Articular chondrocyte of knee joint (primary cell): ENCODE results near the gene ABCD2. TPM values are rescaled to one million over a fixed set of nuclear protein-coding genes. Genes with fewer than 3 reads are reported as not detected.

Experiments used
- small RNA-seq: library from RNA; depleted of rRNA; stranded (forward); fragments of <200 nt; gene quantifications from one replicate; pipeline ENCODE3, GENCODE V24; 2012
- total RNA-seq: library from RNA; depleted of rRNA; stranded (reverse); fragments of >200 nt; gene quantifications from 2 replicates; pipeline ENCODE4 v1.2.3, GENCODE V29; 2012

The ABCD2 gene
- total RNA-seq, result under 0.01 TPM in 2 replicates

GRCh38 chr12:39619660-39620433, at the start of gene ABCD2:
Gene ABCD2 (minus strand): TSS chr12:39619803. CDS start chr12:39619615, 188 bp downstream.

Small RNA genes within 50 kb of the gene (small RNA-seq; reads per million reads assigned to genes)
- not detected for gene AC121334.2

Other genes starting within 250 kb of the ABCD2 start
- gene KIF21A, start 176.7 kb downstream of the ABCD2 start, total RNA-seq, result 7.2 and 9.0 TPM in 2 replicates